ENCODE measurements around the gene ACVR1B.
"Not testable (repeated sequence)": the region's sequence is repeated elsewhere in the genome, so short reads cannot be mapped to it uniquely, and the experiment has no call there.

The ACVR1B gene

DNA sequence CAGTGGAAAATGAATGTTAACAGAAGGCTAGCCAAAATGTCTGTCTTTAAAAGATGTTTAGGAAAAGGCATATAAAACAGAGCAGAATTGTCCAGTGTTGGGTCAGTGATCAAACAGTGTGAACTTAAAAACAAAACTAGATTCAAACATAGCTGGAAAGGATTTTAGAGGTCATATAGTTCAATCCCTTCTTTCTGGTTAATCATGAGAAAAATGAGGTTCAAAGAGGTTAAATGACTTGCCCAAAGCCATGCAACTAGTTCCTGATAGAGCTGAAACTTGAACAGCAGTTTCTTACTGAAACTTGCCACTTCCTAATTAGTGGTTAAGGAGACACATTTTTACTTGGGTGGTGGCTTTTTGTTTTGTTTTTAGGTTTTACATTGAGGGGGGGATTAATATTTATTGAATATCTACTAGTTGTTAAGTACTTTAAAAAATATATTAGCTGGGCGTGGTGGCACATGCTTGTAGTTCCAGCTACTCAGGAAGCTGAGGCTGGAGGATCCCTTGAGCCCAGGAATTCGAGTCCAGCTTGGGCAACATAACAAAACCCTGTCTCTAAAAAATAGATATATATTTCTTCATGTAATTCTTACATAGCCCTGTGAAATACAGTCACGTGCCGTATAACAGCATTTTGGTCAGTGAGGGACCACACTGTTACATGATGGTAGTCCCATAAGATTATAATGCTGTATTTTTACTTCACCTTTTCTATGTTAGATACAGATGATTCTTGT lies 20.4 kb downstream of the ACVR1B start:
- no peak for DNase-seq (ENCODE audit: low spot score)

- DNase-seq (ENCODE audit: low spot score), result no peak
These were observed 20.9 kb downstream of the ACVR1B start for GRCh38 chr12:51972422-51972812.

GRCh38 chr12:51972849-51973273 lies 21.4 kb downstream of the ACVR1B start:
- DNase-seq (ENCODE audit: low spot score), result no peak

DNA sequence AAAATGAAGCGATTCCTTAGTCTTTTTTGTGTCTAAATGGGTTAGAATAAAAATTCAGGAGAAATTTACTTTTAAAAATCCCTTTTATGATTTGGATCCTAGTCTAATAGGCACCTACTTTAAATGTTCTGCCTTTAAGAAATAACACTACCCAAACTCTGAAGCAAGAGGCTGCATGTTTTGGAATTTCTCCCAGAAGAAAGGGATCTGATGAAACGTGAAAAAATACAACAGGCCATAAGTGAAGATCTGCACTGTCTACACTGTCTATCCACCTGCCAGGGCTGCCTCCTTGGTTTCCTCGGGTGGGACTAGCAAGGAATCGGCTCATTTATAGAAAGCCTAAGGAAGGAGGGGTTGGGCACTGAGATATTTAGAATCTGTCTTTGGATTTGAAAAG lies 22.1 kb downstream of the ACVR1B start:
- DNase-seq (ENCODE audit: low spot score), result no peak

DNA sequence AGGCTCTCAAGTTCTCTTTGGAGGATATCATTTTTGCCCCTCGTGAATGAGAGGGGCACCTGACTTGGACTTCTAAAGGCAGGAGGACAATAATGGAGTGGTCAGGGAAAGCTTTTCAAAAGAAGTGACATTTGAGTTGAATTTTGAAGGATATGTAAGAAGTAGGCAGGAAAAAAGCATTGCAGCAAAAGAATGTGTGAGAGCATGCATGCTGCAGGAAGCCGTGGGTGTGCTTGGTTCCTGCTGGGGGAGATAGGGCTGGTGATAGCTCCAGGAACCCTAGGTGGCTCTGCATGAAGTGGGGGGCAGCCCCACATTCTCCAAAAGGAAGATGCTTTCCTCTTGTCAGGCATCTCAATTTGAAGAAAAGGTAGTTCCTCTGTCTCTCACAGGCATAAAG lies 23.1 kb downstream of the ACVR1B start:
- no peak for DNase-seq (ENCODE audit: low spot score)

DNA sequence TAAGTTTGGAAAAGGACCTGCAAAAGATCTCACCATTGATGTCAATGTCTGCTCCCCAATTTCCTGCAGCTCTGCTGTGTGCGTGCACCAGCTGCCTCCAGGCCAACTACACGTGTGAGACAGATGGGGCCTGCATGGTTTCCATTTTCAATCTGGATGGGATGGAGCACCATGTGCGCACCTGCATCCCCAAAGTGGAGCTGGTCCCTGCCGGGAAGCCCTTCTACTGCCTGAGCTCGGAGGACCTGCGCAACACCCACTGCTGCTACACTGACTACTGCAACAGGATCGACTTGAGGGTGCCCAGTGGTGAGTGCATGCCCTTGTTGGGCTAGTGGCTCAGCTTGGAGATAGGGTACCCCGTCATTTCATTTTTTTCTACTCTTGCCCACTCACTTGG lies 23.7 kb downstream of the ACVR1B start:
- DNase-seq (ENCODE audit: low spot score), result no peak

DNA sequence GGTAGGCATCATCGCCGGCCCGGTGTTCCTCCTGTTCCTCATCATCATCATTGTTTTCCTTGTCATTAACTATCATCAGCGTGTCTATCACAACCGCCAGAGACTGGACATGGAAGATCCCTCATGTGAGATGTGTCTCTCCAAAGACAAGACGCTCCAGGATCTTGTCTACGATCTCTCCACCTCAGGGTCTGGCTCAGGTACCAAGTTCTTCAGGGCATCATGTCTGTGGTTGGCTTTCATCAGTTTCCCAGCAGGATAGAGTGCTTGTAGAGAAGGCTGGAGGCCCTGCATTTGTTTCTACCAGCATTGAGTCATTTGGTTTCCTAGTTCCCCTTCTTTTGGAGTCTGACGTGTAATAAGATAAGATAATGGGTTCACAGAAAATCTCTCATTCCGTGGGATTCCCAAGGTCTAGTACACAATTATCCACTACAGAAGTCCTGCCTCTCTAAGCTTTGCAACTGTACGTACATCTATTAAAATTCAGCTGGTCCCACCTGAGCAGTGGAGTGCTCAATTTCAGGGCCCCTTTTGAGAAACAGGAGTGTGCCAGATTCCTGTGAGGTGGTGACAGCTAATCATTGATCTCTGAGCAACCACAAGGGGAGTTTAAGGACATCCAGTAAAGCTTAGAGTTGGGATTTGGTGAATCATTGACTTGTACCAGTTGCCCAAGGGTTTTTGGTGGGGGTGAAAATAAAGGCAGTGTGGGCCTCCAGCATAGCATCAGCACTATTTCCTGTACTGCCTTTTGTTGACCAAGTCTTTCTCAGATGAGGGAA lies 25.1 kb downstream of the ACVR1B start:
- DNase-seq (ENCODE audit: low spot score), result no peak

DNA sequence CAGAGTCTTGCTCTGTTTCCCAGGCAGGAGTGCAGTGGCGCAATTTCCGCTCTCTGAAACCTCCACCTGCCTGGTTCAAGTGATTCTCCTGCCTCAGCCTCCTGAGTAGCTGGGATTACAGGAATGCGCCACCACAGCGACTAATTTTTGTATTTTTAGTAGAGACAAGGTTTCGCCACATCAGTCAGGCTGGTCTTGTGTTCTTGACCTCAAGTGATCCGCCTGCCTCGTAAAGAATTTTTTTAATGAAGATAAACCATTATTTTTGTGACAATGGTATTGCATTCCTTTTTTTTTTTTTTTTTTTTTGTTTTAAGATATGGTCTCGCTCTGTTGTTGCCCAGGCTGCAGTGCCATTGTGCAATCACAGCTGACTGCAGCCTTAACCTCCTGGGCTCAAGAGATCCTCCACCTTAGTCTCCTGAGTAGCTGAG lies 25.8 kb downstream of the ACVR1B start:
- DNase-seq (ENCODE audit: low spot score), result no peak

- DNase-seq (ENCODE audit: low spot score), result not testable (repeated sequence)
These were observed 27.8 kb downstream of the ACVR1B start for GRCh38 chr12:51979306-51979705.

DNA sequence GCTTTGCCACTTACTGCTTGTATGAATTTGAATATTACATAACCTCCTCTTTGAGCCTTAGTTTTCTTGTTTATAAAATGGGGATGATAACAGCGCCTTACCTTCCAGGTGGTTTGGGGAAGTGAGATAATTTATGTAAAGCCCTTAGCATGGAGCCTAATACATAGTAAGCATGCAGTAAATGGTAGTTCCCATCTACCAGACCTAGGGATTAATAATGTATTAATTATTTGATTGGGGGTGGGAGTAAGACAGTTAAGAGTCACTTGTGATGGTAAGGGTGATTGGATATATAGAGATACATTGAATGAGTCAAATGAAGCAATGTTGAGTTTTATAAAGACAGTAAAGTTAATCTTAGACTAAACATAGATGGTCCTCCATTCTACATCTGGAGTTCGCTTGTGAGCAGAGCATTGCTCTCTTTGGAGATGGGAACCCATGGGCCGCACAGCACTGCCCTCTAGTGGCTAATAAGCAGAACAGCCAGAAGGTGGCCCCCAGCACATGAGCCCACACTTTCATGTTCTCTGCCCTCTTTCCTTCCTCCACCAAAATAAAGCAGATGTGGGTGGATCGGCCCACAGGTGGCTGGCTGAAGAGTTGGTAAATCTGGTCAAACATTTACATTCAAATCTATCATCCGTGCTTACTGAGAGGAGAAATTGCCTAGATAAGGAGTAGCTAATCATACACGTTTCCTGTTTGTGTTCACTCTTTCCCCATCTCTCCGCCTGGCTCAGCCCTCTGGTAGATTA lies 28.7 kb downstream of the ACVR1B start:
- peak; percentile 80 for DNase-seq (ENCODE audit: low spot score)

DNA sequence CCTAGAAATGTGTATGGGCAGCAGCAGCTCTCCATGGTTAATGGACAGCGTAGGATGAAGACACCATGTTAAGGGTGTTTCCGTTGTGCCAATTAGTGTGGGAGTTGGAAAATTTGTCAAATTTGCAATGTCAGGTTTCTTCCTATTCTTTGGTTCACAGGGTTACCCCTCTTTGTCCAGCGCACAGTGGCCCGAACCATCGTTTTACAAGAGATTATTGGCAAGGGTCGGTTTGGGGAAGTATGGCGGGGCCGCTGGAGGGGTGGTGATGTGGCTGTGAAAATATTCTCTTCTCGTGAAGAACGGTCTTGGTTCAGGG lies 29.3 kb downstream of the ACVR1B start:
- DNase-seq (ENCODE audit: low spot score), result no peak

- DNase-seq (ENCODE audit: low spot score), result no peak
These were observed 33.2 kb downstream of the ACVR1B start for GRCh38 chr12:51984657-51985056.

DNA sequence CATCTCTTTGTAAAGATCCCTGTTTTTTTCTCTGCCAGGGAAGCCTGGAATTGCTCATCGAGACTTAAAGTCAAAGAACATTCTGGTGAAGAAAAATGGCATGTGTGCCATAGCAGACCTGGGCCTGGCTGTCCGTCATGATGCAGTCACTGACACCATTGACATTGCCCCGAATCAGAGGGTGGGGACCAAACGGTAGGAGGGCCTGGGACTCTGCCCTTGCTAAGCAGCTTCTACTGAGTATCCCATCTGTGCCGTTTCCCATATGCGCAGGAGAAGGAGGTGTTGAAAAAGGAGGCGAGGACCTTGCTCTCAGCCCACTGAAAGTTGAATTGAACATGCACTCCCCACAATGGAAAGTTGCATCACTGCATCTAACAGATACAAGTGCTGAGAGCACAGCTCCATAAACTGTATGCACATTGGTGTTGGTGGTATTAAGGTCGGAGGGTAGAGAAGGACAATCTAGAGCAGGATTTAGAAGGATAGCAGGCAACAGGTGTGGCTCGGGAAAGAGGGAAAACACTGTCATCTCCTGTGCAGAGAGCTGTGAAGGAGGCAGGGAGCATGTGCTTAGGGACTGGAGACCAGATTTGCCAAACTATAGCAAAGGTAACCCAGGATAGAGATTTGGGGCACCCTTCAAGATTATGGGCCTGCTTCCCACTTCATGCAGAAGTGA lies 33.8 kb downstream of the ACVR1B start:
- no peak for DNase-seq (ENCODE audit: low spot score)

DNA sequence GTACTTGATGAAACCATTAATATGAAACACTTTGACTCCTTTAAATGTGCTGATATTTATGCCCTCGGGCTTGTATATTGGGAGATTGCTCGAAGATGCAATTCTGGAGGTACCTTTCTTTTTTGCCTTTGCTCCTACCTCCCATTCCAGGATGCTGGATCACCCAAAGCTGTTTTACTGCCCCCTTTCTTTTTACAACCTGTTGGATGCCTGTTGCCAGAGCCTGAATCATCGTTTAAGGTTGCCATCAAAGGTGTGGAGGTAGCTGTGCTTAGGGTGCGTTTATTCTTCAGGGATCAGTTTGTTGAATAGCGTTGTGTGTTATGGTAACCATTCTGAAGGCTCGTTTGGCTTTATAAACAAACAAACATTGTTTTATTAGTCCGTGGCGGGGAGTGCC lies 35.3 kb downstream of the ACVR1B start:
- DNase-seq (ENCODE audit: low spot score), result no peak

DNA sequence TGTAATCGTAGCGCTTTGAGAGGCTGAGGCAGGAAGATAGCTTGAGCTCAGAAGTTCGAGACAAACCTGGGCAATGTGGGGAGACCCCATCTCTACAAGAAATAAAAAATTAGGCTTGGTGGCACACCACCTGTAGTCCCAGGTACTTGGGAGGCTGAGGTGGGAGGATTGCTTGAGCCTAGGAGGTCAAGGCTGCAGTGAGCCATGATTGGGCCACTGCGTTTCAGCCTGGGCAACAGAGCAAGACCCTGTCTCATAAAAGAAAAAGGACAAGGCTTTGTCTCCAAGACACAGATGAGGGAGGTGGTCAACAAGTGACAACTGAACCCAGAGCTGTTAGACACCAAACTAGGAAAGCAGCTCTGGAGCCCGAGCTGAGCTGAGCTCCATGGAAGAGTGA lies 40.7 kb downstream of the ACVR1B start:
- no peak for DNase-seq (ENCODE audit: low spot score)

DNA sequence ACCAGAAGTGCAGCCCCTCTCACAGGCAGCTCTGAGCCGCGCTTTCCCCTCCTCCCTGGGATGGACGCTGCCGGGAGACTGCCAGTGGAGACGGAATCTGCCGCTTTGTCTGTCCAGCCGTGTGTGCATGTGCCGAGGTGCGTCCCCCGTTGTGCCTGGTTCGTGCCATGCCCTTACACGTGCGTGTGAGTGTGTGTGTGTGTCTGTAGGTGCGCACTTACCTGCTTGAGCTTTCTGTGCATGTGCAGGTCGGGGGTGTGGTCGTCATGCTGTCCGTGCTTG lies 43.0 kb downstream of the ACVR1B start:
- no peak for DNase-seq (ENCODE audit: low spot score)

DNA sequence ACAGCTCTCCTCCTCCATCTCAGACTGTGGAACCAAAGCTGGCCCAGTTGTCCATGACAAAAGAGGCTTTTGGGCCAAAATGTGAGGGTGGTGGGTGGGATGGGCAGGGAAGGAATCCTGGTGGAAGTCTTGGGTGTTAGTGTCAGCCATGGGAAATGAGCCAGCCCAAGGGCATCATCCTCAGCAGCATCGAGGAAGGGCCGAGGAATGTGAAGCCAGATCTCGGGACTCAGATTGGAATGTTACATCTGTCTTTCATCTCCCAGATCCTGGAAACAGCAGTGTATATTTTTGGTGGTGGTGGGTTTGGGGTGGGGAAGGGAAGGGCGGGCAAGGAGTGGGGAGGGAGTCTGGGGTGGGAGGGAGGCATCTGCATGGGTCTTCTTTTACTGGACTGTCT lies 43.5 kb downstream of the ACVR1B start:
- DNase-seq (ENCODE audit: low spot score), result no peak

- no peak for DNase-seq (ENCODE audit: low spot score)
These were observed 45.6 kb downstream of the ACVR1B start for GRCh38 chr12:51997136-51997535.

DNA sequence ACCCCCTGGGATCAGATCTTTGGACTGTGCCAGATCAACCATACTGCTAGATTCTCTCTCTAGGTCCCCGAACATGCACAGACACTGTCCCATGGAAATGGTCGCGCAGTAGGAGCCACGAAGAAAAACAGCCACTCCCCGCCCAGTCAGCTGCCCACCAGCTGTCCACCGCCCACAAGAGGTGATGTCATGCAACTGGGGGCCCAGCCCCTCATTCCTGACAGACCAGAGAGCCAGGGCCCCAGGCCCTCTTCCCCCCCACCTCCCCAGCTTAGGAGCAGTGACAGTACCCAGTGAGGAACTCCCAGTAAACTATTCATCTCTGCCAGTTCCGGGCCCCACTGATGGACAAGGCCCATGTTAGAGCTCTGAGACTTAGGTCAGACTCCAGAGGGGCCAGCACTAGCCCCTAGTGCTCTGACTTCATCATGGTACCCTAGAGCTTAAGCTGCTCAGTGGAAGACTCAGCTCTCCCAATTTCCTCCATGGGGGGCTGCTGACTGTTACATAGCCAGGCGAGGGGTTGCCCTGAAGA lies 51.6 kb downstream of the ACVR1B start:
- no peak for DNase-seq (ENCODE audit: low spot score)

GRCh38 chr12:52003591-52003990 lies 52.1 kb downstream of the ACVR1B start:
- no peak for DNase-seq (ENCODE audit: low spot score)

DNA sequence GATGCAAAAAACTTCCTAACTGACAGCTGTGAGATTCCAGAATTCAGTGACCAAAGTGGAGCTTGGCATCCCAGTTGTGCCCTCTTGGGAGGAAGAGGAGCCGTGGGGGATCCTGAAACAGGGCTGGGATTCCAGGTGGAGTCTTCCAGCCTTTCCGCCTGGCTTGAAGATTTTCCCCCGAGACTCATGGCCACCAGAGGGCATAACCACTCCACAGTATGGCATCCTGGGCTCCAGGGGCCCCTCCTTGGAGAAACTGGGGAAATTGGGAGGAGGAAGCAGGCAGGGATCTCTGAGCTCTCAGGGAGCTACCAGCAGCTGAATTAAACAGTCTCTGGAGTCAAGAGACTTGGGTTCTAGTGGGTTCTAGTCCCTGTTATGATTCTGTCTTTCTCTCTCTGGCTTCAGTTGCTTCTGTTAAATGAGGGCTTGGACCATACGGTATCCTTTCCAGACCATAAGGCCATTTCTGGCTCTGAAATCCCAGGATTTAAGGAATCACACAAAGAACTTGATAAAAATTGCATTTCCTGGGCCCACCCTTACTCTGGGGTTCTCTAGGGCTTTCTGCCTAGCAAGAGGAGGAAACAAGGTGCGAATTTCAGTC lies 52.6 kb downstream of the ACVR1B start:
- DNase-seq (ENCODE audit: low spot score), result peak; percentile 84

Measured in ecto neural progenitor cell (in vitro differentiated cells).